Right lobe of liver (tissue), 6 donors: Measurements from ENCODE around the gene MRPL46. TPM values are rescaled to one million over a fixed set of nuclear protein-coding genes. Genes with fewer than 3 reads are reported as not detected.
"Not testable (repeated sequence)": the region's sequence is repeated elsewhere in the genome, so short reads cannot be mapped to it uniquely, and the experiment has no call there.

Experiments
- ATAC-seq, 4 donors: fragments of 200-7000 bp; cut with Tn5 transposase; one replicate each; pipeline ENCODE4 v1.9.1; 2020; ENCODE audit warnings: mild to moderate bottlenecking in 4 of 4, moderate library complexity in 4 of 4
- DNase-seq, 3 donors: peaks; one replicate each; pipeline ENCODE4 v3.0.0-alpha.2; 2020
- H3K27ac ChIP-seq, 3 donors: fragments of 200-600 bp; one replicate each; pipeline ENCODE4 v1.8.0; 2022
- H3K27me3 ChIP-seq, 2 donors: fragments of 200-600 bp; one replicate each; pipeline ENCODE4 v1.8.0; 2022
- H3K36me3 ChIP-seq, 4 donors: fragments of 200-600 bp; sonication (generic) in 1 of 4; one replicate each; pipeline versions ENCODE4 v1.5.1 to v1.8.0; 2017 to 2022; ENCODE audit warnings: control low read depth in 1 of 4
- H3K4me1 ChIP-seq, 4 donors: fragments of 200-600 bp; sonication (generic) in 1 of 4; one replicate each; pipeline versions ENCODE4 v1.5.1 to v1.8.0; 2017 to 2022; ENCODE audit warnings: control low read depth in 1 of 4
- H3K4me3 ChIP-seq, 3 donors: fragments of 200-600 bp; one replicate each; pipeline ENCODE4 v1.8.0; 2022
- H3K9me3 ChIP-seq, 4 donors: fragments of 200-600 bp; sonication (generic) in 1 of 4; one replicate each; pipeline versions ENCODE4 v1.5.1 to v1.8.0; 2017 to 2022; ENCODE audit warnings: control low read depth in 1 of 4
- CTCF ChIP-seq, 4 donors: fragments of 200-600 bp in 3 of 4; fragments of 450-650 bp in 1 of 4; IDR thresholded peaks; one replicate each; pipeline versions ENCODE4 v1.5.1 to v1.8.0; 2016 to 2022; ENCODE audit warnings: antibody characterized with exemption in 4 of 4, mild to moderate bottlenecking in 2 of 4
- POLR2A ChIP-seq: fragments of 450-650 bp; IDR thresholded peaks from one replicate; pipeline ENCODE4 v1.6.1; 2017; ENCODE audit warnings: antibody characterized with exemption, mild to moderate bottlenecking
- WGBS: methylation state at CpG from one replicate; pipeline ENCODE4 v1.1.6; 2018; ENCODE audit warnings: low coverage, low lambda C conversion rate; ENCODE audit not compliant: insufficient coverage; ENCODE audit errors: missing lambda C conversion rate; 5-methylcytosine and 5-hydroxymethylcytosine counted together
- intact Hi-C, 2 donors: fragments of 100-400 bp; cut with DNase I; formaldehyde crosslinking; loops; one replicate each; pipeline versions ENCODE4 v1.11.2 to v1.14.1; 2022
- total RNA-seq, 6 experiments: library from RNA; depleted of rRNA in 2 of 6; stranded (reverse); fragments of >200 nt in 2 of 6; fragmentation: NEBNext Ultra II Directional in 3 of 6; extraction: Animal tissue kit (Norgen Biotek cat#: 25700) in 3 of 6; gene quantifications; one replicate each; pipeline versions ENCODE4 v1.1.0 to v1.2.4, GENCODE V29; 2016 to 2023
- donor health status: DM: no; HTN: yes; CAD: no.
- donor health status: DM: no; HTN: no; CAD: no.
- donor health status: DM: no; HTN: no; CAD: no.
- donor health status: DM: no; HTN: yes; CAD: no.
- donor health status: DM: no; HTN: yes; CAD: no.

MRPL46 gene
- total RNA-seq, 6 experiments from 2014 or later = 25.4 to 38.4 (median 33.9) TPM

- H3K27me3 ChIP-seq = no peaks in the 10 kb centered on the region
- DNase-seq = no peak
- WGBS = 86% methylated on average over 5 of the region's 5 CpGs
- no peak for TF ChIP-seq CTCF (IDR thresholded peaks at IDR 0.05)
- TF ChIP-seq POLR2A = no peak
- H3K4me3 ChIP-seq = no peak overlapping the region
- no peaks in the 10 kb centered on the region for H3K9me3 ChIP-seq
- H3K27ac ChIP-seq = no peak overlapping the region
- H3K4me1 ChIP-seq = peaks cover 0 to 4% (median 2%) of the 10 kb centered on the region in 4 donors
- no peak for ATAC-seq
- H3K36me3 ChIP-seq = peaks cover 0 to 31% (median 7%) of the 10 kb centered on the region in 4 donors
- intact Hi-C loops = loop anchor here in 1 of 2 donors (10.0 kb wide), 1 partner anchor 137 kb away; no protein-coding TSS in a partner anchor
These were observed 10.7 kb upstream of the MRPL46 start for GRCh38 chr15:88477904-88478303.

- ATAC-seq (no peak), DNase-seq (no peak)
- Histone ChIP-seq H3K36me3 (peaks cover 0 to 38% (median 7%) of the 10 kb centered on the region in 4 donors), H3K27ac (no peak overlapping the region), H3K4me3 (no peak overlapping the region), H3K4me1 (peaks cover 0 to 4% (median 2%) of the 10 kb centered on the region in 4 donors), H3K9me3 (no peaks in the 10 kb centered on the region), H3K27me3 (no peaks in the 10 kb centered on the region)
- WGBS = 80% methylated on average over 1 of the region's 7 CpGs
- intact Hi-C loops = loop anchor here in 1 of 2 donors (10.0 kb wide), 1 partner anchor 138 kb away; no protein-coding TSS in a partner anchor
- TF ChIP-seq CTCF (IDR thresholded peaks at IDR 0.05) (no peak), POLR2A (no peak)
These were observed 9.9 kb upstream of the MRPL46 start for GRCh38 chr15:88477126-88477525.

GRCh38 chr15:88476635-88477060 lies 9.5 kb upstream of the MRPL46 start:
- ATAC-seq (peak; percentile 98 to 100 (median 99)), DNase-seq (peak; percentile 47 to 82 (median 67))
- Histone ChIP-seq H3K4me3 (no peak overlapping the region), H3K27me3 (no peaks in the 10 kb centered on the region), H3K27ac (no peak overlapping the region), H3K9me3 (no peaks in the 10 kb centered on the region), H3K4me1 (peaks cover 0 to 4% (median 2%) of the 10 kb centered on the region in 4 donors), H3K36me3 (peaks cover 0 to 38% (median 7%) of the 10 kb centered on the region in 4 donors)
- intact Hi-C loops = loop anchor here in 1 of 2 donors (10.0 kb wide), 1 partner anchor 138 kb away; no protein-coding TSS in a partner anchor
- 19% methylated on average over 8 of the region's 8 CpGs for WGBS
- peak; percentile 58 to 81 (median 70) for TF ChIP-seq CTCF (IDR thresholded peaks at IDR 0.05)
- no peak for TF ChIP-seq POLR2A

GRCh38 chr15:88473661-88474293 lies 6.6 kb upstream of the MRPL46 start:
- H3K27ac ChIP-seq, H3K4me3 ChIP-seq, H3K9me3 ChIP-seq, H3K27me3 ChIP-seq, ATAC-seq, DNase-seq, H3K4me1 ChIP-seq: not testable (repeated sequence)
- H3K36me3 ChIP-seq = peaks cover 0 to 38% (median 7%) of the 10 kb centered on the region in 4 donors
- intact Hi-C loops = loop anchor here in 1 of 2 donors (10.0 kb wide), 1 partner anchor 141 kb away; no protein-coding TSS in a partner anchor
- 87% methylated on average over 4 of the region's 4 CpGs for WGBS

GRCh38 chr15:88472225-88472624 lies 5.0 kb upstream of the MRPL46 start:
- Histone ChIP-seq H3K4me1 (peaks cover 0 to 12% (median 4%) of the 10 kb centered on the region in 4 donors), H3K27me3 (no peaks in the 10 kb centered on the region), H3K27ac (no peak overlapping the region), H3K4me3 (no peak overlapping the region), H3K9me3 (no peaks in the 10 kb centered on the region), H3K36me3 (peaks cover 0 to 26% (median 5%) of the 10 kb centered on the region in 4 donors)
- TF ChIP-seq POLR2A (no peak), CTCF (IDR thresholded peaks at IDR 0.05) (no peak)
- ATAC-seq (no peak), DNase-seq (no peak)
- intact Hi-C loops = loop anchor here in 1 of 2 donors (10.0 kb wide), 1 partner anchor 143 kb away; no protein-coding TSS in a partner anchor
- WGBS = 62% methylated on average over 4 of the region's 4 CpGs
